IMR-90 (cell line): Measurements from ENCODE around the gene PANX1. TPM values are rescaled to one million over a fixed set of nuclear protein-coding genes. Genes with fewer than 3 reads are reported as not detected.

Experiments used
- ATAC-seq: fragments of 200-7000 bp; cut with Tn5 transposase; 2 replicates; pipeline ENCODE4 v1.9.1; 2020; ENCODE audit warnings: low read depth, mild to moderate bottlenecking, moderate library complexity
- BruUV-seq: library from RNA; stranded (reverse); fragments of 400-500 nt; replicated peaks from 2 replicates; lab custom pipeline; 2021; lab: Mats Ljungman, UMichigan
- CTCF ChIA-PET: fragments of 300-600 bp; formaldehyde crosslinking; extraction: SDS; loops from one replicate; lab custom pipeline; 2021; ENCODE audit warnings: antibody characterized with exemption; lab: Yijun Ruan, JAX
- POLR2A ChIA-PET: fragments of 300-600 bp; sonication (Branson Sonifier 250); formaldehyde crosslinking; loops from one replicate; lab custom pipeline; 2022; ENCODE audit warnings: antibody characterized with exemption; ENCODE audit not compliant: unreplicated experiment; lab: Charles Lee
- DNase-seq: peaks from one replicate; pipeline ENCODE4 v3.0.0; 2013
- H2AFZ ChIP-seq: replicated peaks from 2 replicates; pipeline ENCODE3; 2013; ENCODE audit warnings: low read length, mild to moderate bottlenecking; ENCODE audit not compliant: poor library complexity
- H2AK5ac ChIP-seq: 2 replicates; pipeline ENCODE4 v1.6.1; 2013; ENCODE audit warnings: low read depth, low read length, inconsistent platforms
- H2AK9ac ChIP-seq: replicated peaks from 2 replicates; pipeline ENCODE3; 2013; ENCODE audit warnings: mild to moderate bottlenecking, low read depth, low read length, moderate library complexity; ENCODE audit not compliant: poor library complexity
- H2BK120ac ChIP-seq: 2 replicates; pipeline ENCODE4 v1.6.1; 2013; ENCODE audit warnings: low read depth, low read length, inconsistent platforms
- H2BK15ac ChIP-seq: 3 replicates; pipeline ENCODE4 v1.6.1; 2013; ENCODE audit warnings: low read depth, low read length, inconsistent platforms
- H2BK20ac ChIP-seq: 2 replicates; pipeline ENCODE4 v1.6.1; 2013; ENCODE audit warnings: low read depth, mild to moderate bottlenecking, inconsistent platforms, low read length, moderate library complexity
- H2BK5ac ChIP-seq: 2 replicates; pipeline ENCODE4 v1.6.1; 2013; ENCODE audit warnings: mild to moderate bottlenecking, low read depth, low read length, inconsistent platforms; ENCODE audit not compliant: poor library complexity, severe bottlenecking
- H3K14ac ChIP-seq: replicated peaks from 2 replicates; pipeline ENCODE4 v1.6.1; 2013; ENCODE audit warnings: low read depth, low read length, inconsistent platforms
- H3K18ac ChIP-seq: 2 replicates; pipeline ENCODE4 v1.6.1; 2013; ENCODE audit warnings: low read depth, low read length, control low read depth
- H3K23ac ChIP-seq: 2 replicates; pipeline ENCODE4 v1.6.1; 2013; ENCODE audit warnings: low read depth, low read length, inconsistent platforms
- H3K27ac ChIP-seq: 2 replicates; pipeline ENCODE4 v1.5.1; 2013; ENCODE audit warnings: mild to moderate bottlenecking, control low read depth, low read length; ENCODE audit not compliant: insufficient read depth
- H3K27me3 ChIP-seq: 2 replicates; pipeline ENCODE4 v1.6.1; 2013; ENCODE audit warnings: low read length; ENCODE audit not compliant: control insufficient read depth, insufficient read depth
- H3K36me3 ChIP-seq: 2 replicates; pipeline ENCODE4 v1.6.1; 2013; ENCODE audit warnings: low read length, mixed read lengths; ENCODE audit not compliant: control insufficient read depth, insufficient read depth
- H3K4ac ChIP-seq: 2 replicates; pipeline ENCODE4 v1.6.1; 2013; ENCODE audit warnings: low read depth, low read length, inconsistent platforms
- H3K4me1 ChIP-seq: 2 replicates; pipeline ENCODE4 v1.6.1; 2013; ENCODE audit warnings: low read length, mixed read lengths; ENCODE audit not compliant: control insufficient read depth, insufficient read depth
- H3K4me2 ChIP-seq: 2 replicates; pipeline ENCODE4 v1.6.1; 2013; ENCODE audit warnings: low read depth, mild to moderate bottlenecking, control low read depth, low read length, moderate library complexity
- H3K4me3 ChIP-seq: 2 replicates; pipeline ENCODE4 v1.5.1; 2013; ENCODE audit warnings: low read depth, mild to moderate bottlenecking, control low read depth, low read length, moderate library complexity; ENCODE audit not compliant: insufficient read depth
- H3K56ac ChIP-seq: 2 replicates; pipeline ENCODE4 v1.6.1; 2013; ENCODE audit warnings: low read length, inconsistent platforms; ENCODE audit not compliant: insufficient read depth; ENCODE audit errors: extremely low read depth
- H3K79me1 ChIP-seq, 2 experiments: 2 replicates each; pipeline ENCODE4 v1.6.1; 2013; ENCODE audit warnings: low read length in 2 of 2, inconsistent platforms in 1 of 2, low read depth in 1 of 2
- H3K9ac ChIP-seq: 2 replicates; pipeline ENCODE4 v1.6.1; 2013; ENCODE audit warnings: low read depth, low read length, control low read depth
- H3K9me1 ChIP-seq: 2 replicates; pipeline ENCODE4 v1.6.1; 2013; ENCODE audit warnings: low read length, inconsistent platforms; ENCODE audit not compliant: insufficient read depth
- H3K9me3 ChIP-seq: 2 replicates; pipeline ENCODE4 v1.6.1; 2013; ENCODE audit warnings: low read length; ENCODE audit not compliant: control insufficient read depth, insufficient read depth
- H4K20me1 ChIP-seq: 2 replicates; pipeline ENCODE4 v1.6.1; 2013; ENCODE audit warnings: low read length, inconsistent platforms; ENCODE audit not compliant: insufficient read depth
- H4K5ac ChIP-seq: 2 replicates; pipeline ENCODE4 v1.6.1; 2013; ENCODE audit warnings: mild to moderate bottlenecking, low read depth, low read length, control low read depth
- H4K8ac ChIP-seq, 2 experiments: 2 replicates each; pipeline ENCODE4 v1.6.1; 2013; ENCODE audit warnings: low read depth in 2 of 2, low read length in 2 of 2, control low read depth in 1 of 2, inconsistent platforms in 1 of 2
- H4K91ac ChIP-seq: 2 replicates; pipeline ENCODE4 v1.6.1; 2013; ENCODE audit warnings: low read depth, low read length, inconsistent platforms; ENCODE audit not compliant: insufficient read depth
- BHLHE40 ChIP-seq: fragments of 150-350 bp; IDR thresholded peaks from 2 replicates; pipeline ENCODE4 v1.6.1; 2016; ENCODE audit warnings: mild to moderate bottlenecking, low read depth, low read length
- CEBPB ChIP-seq: IDR thresholded peaks from 2 replicates; pipeline ENCODE4 v1.6.1; 2012; ENCODE audit warnings: low read depth, low read length, improper control_type of control experiment
- ELK1 ChIP-seq: fragments of 150-350 bp; IDR thresholded peaks from 2 replicates; pipeline ENCODE4 v1.6.1; 2016; ENCODE audit warnings: low read depth, mild to moderate bottlenecking, low read length, moderate library complexity, borderline replicate concordance
- FOS ChIP-seq: fragments of 150-350 bp; IDR thresholded peaks from 2 replicates; pipeline ENCODE4 v1.6.1; 2016; ENCODE audit warnings: low read depth, low read length
- MAFK ChIP-seq: IDR thresholded peaks from 2 replicates; pipeline ENCODE4 v1.6.1; 2012; ENCODE audit warnings: low read depth, low read length, improper control_type of control experiment
- NFE2L2 ChIP-seq: fragments of 150-350 bp; IDR thresholded peaks from 2 replicates; pipeline ENCODE4 v1.6.1; 2016; ENCODE audit warnings: low read depth, mild to moderate bottlenecking, low read length
- RAD21 ChIP-seq: IDR thresholded peaks from 2 replicates; pipeline ENCODE4 v1.6.1; 2012; ENCODE audit warnings: low read length, improper control_type of control experiment
- RCOR1 ChIP-seq: IDR thresholded peaks from 2 replicates; pipeline ENCODE4 v1.6.1; 2012; ENCODE audit warnings: mild to moderate bottlenecking, low read length, improper control_type of control experiment; ENCODE audit not compliant: insufficient replicate concordance
- RFX5 ChIP-seq: IDR thresholded peaks from 2 replicates; pipeline ENCODE4 v1.8.0; 2012; ENCODE audit warnings: low read depth, mild to moderate bottlenecking, low read length, moderate library complexity
- SMC3 ChIP-seq: fragments of 150-350 bp; IDR thresholded peaks from 2 replicates; pipeline ENCODE4 v1.6.1; 2016; ENCODE audit warnings: low read depth, mild to moderate bottlenecking, antibody characterized with exemption, low read length, moderate library complexity
- WGBS, 2 experiments: methylation state at CpG; one replicate each; pipeline versions ENCODE4 v1.1.5 to v1.1.7; 2013; ENCODE audit warnings: missing lambda C conversion rate in 2 of 2; ENCODE audit not compliant: insufficient read length in 1 of 2; ENCODE audit errors: extremely low coverage in 2 of 2; 5-methylcytosine and 5-hydroxymethylcytosine counted together
- dilution Hi-C: fragments of 300-500 bp; cut with HindIII; formaldehyde crosslinking; loops from one replicate; pipeline ENCODE4 v1.14.3; 2018; ENCODE audit warnings: low sequenced_read_pairs; ENCODE audit not compliant: unreplicated experiment
- in situ Hi-C: fragments of 300-500 bp; cut with MboI; formaldehyde crosslinking; loops from 3 replicates; pipeline ENCODE4 v1.14.3; 2019; ENCODE audit warnings: low sequenced_read_pairs, inconsistent platforms, mixed read lengths
- intact Hi-C: fragments of 100-400 bp; cut with micrococcal nuclease; formaldehyde crosslinking; loops from 2 replicates; pipeline ENCODE4 v1.10.0; 2022
- polyA plus RNA-seq, 3 experiments: library from polyadenylated mRNA; depleted of rRNA; stranded (reverse); fragments of >200 nt; gene quantifications; 2 replicates each; pipeline ENCODE4 v1.2.3, GENCODE V29; 2012; ENCODE audit warnings: low replicate concordance in 1 of 3
- total RNA-seq: library from RNA; depleted of rRNA; stranded (reverse); fragments of >200 nt; gene quantifications from 2 replicates; pipeline ENCODE4 v1.2.3, GENCODE V29; 2012

PANX1 gene
- total and polyA plus RNA-seq, 2 of the 4 experiments (the other 2 are of a cell fraction), result 29.8 to 70.8 TPM

- TF ChIP-seq BHLHE40, result no peak
- TF ChIP-seq RFX5, result no peak
These were observed 70.8 kb downstream of the PANX1 start (continued) for GRCh38 chr11:94199136-94200130.

- WGBS, 2 experiments, result no CpG with 5 or more reads among the region's 3 CpGs
- H4K20me1 ChIP-seq, result no peaks in the 10 kb centered on the region
- no peak overlapping the region for H2AK9ac ChIP-seq
- H2BK20ac ChIP-seq, result peak overlapping the region; percentile 27; the same call in 1 of the 2 replicates
- intact Hi-C loops (no loop called here), in situ Hi-C loops (no loop called here), dilution Hi-C loops (no loop called here)
- H3K9me1 ChIP-seq, result peaks cover 15% of the 10 kb centered on the region
- H2BK5ac ChIP-seq, result peak overlapping the region; percentile 79
- H2BK120ac ChIP-seq, result peak overlapping the region; percentile 46
- H3K9ac ChIP-seq, result no peak overlapping the region
- ChIA-PET POLR2A (interaction anchor here (0.5 to 0.6 kb wide), 3 partner anchors 79 to 311 kb away, joined by 3 read pairs; no protein-coding TSS in a partner anchor), CTCF (interaction anchor here (1.2 kb wide), 1 partner anchor 30 kb away, joined by 4 read pairs; no protein-coding TSS in a partner anchor)
- no peak overlapping the region for H3K4me3 ChIP-seq
- H3K18ac ChIP-seq, result peak overlapping the region; percentile 54; the same call in 1 of the 2 replicates
- H4K8ac ChIP-seq, result peak overlapping the region in 1 of 2 experiments; percentile 46; a peak in 2 of 4 replicates
- no peaks in the 10 kb centered on the region for H3K27me3 ChIP-seq
- no peaks in the 10 kb centered on the region for H3K9me3 ChIP-seq
- DNase-seq (peak; percentile 94), ATAC-seq (peak; percentile 88)
- peak overlapping the region; percentile 31 for H3K23ac ChIP-seq
- H4K5ac ChIP-seq, result 0 out of 2 replicates have a peak overlapping the region, but pooled peaks have one; percentile 47
- no peaks in the 10 kb centered on the region for H3K36me3 ChIP-seq
- H3K27ac ChIP-seq, result peak overlapping the region; percentile 76; the same call in 1 of the 2 replicates
- BruUV-seq, result no TSS peak
- H2AK5ac ChIP-seq, result peak overlapping the region; percentile 41; the same call in 1 of the 2 replicates
- H3K14ac ChIP-seq, result no peak overlapping the region; the same call in 1 of the 2 replicates
- peak overlapping the region; percentile 68 for H3K4ac ChIP-seq
- peak overlapping the region; percentile 22; the same call in 1 of the 2 replicates for H3K56ac ChIP-seq
- peak overlapping the region; percentile 76 for H3K4me2 ChIP-seq
- H4K91ac ChIP-seq, result peak overlapping the region; percentile 69; the same call in 1 of the 2 replicates
- peaks cover 17% of the 10 kb centered on the region for H3K4me1 ChIP-seq
- H2AFZ ChIP-seq, result peak overlapping the region; percentile 46
- peak overlapping the region; percentile 67; the same call in 2 of the 3 replicates for H2BK15ac ChIP-seq
- no peaks in the 10 kb centered on the region for H3K79me1 ChIP-seq
- no peak for TF ChIP-seq SMC3
- peak; percentile 60; the same call in 1 of the 2 replicates for TF ChIP-seq NFE2L2
- TF ChIP-seq ELK1, result no peak
- TF ChIP-seq BHLHE40, result no peak
- 0 out of 2 replicates have a peak, but pooled peaks have one; percentile 19 for TF ChIP-seq MAFK
- TF ChIP-seq CEBPB, result peak; percentile 72
- TF ChIP-seq RCOR1, result peak; percentile 70
- no peak for TF ChIP-seq RAD21
- no peak for TF ChIP-seq RFX5
- TF ChIP-seq FOS, result peak; percentile 85
These were observed 72.4 kb downstream of the PANX1 start for GRCh38 chr11:94201004-94201465.
